SK-N-SH (cell line): Measurements from ENCODE around the gene ENPP5. TPM values are rescaled to one million over a fixed set of nuclear protein-coding genes. Genes with fewer than 3 reads are reported as not detected.

Experiments used
- CTCF ChIA-PET: fragments of 300-600, 350-600 bp; formaldehyde crosslinking; extraction: SDS; loops from one replicate; lab custom pipeline; 2021; lab: Yijun Ruan, JAX
- POLR2A ChIA-PET: fragments of 350-600 bp; sonication (Branson Sonifier 250); formaldehyde crosslinking; extraction: SDS; loops from one replicate; lab custom pipeline; 2020; ENCODE audit warnings: antibody characterized with exemption, inconsistent platforms; lab: Yijun Ruan, JAX
- DNase-seq: peaks from one replicate; pipeline ENCODE4 v3.0.0; 2012
- H2AFZ ChIP-seq: fragments of 200-600 bp; sonication (generic); 2 replicates; pipeline ENCODE4 v1.8.1; 2016; ENCODE audit warnings: antibody characterized with exemption, mild to moderate bottlenecking, low read depth
- H3F3A ChIP-seq: fragments of 200-600 bp; sonication (generic); replicated peaks from 2 replicates; pipeline ENCODE3; 2016; ENCODE audit warnings: antibody characterized with exemption, mild to moderate bottlenecking; ENCODE audit not compliant: insufficient read depth
- H3K27ac ChIP-seq, 2 experiments: fragments of 200-500 bp in 1 of 2; fragments of 200-600 bp in 1 of 2; sonication (Bioruptor generic) in 1 of 2; sonication (generic), shearing (Covaris generic) in 1 of 2; 2 replicates each; pipeline versions ENCODE4 v1.5.1 to v1.6.1; 2014 to 2016; ENCODE audit warnings: low read depth in 2 of 2, inconsistent platforms in 1 of 2, low read length in 1 of 2, mild to moderate bottlenecking in 1 of 2, mixed read lengths in 1 of 2
- H3K27me3 ChIP-seq: fragments of 200-600 bp; sonication (generic), shearing (Covaris generic); 2 replicates; pipeline ENCODE4 v1.6.1; 2016; ENCODE audit warnings: mixed run types; ENCODE audit not compliant: insufficient read depth
- H3K36me3 ChIP-seq, 2 experiments: fragments of 200-500 bp in 1 of 2; fragments of 200-600 bp in 1 of 2; sonication (Bioruptor generic) in 1 of 2; sonication (generic) in 1 of 2; replicated peaks in 1 of 2; 2 replicates each; pipeline versions ENCODE3 to v1.5.1; 2014 to 2016; ENCODE audit warnings: low read length in 1 of 2, mild to moderate bottlenecking in 1 of 2; ENCODE audit not compliant: insufficient read depth in 2 of 2, control insufficient read depth in 1 of 2
- H3K4me1 ChIP-seq, 2 experiments: fragments of 200-500 bp in 1 of 2; fragments of 200-600 bp in 1 of 2; sonication (Bioruptor generic) in 1 of 2; sonication (generic), shearing (Covaris generic) in 1 of 2; 2 replicates each; pipeline versions ENCODE4 v1.5.1 to v1.6.1; 2014 to 2016; ENCODE audit warnings: low read depth in 1 of 2, low read length in 1 of 2, mixed run types in 1 of 2; ENCODE audit not compliant: insufficient read depth in 2 of 2, control insufficient read depth in 1 of 2
- H3K4me2 ChIP-seq: fragments of 200-600 bp; sonication (generic), shearing (Covaris generic); 2 replicates; pipeline ENCODE4 v1.6.1; 2017; ENCODE audit warnings: mixed run types
- H3K4me3 ChIP-seq, 2 experiments: fragments of 200-500 bp in 1 of 2; fragments of 200-600 bp in 1 of 2; sonication (Bioruptor generic) in 1 of 2; sonication (generic), shearing (Covaris generic) in 1 of 2; 2 replicates each; pipeline versions ENCODE4 v1.5.1 to v1.8.1; 2014 to 2016; ENCODE audit warnings: low read depth in 2 of 2, inconsistent platforms in 1 of 2, low read length in 1 of 2, mild to moderate bottlenecking in 1 of 2, mixed read lengths in 1 of 2, moderate library complexity in 1 of 2
- H3K79me2 ChIP-seq: fragments of 200-600 bp; sonication (generic); 2 replicates; pipeline ENCODE4 v1.8.1; 2017; ENCODE audit warnings: mild to moderate bottlenecking; ENCODE audit not compliant: insufficient read depth
- H3K9ac ChIP-seq: fragments of 200-600 bp; sonication (generic); 2 replicates; pipeline ENCODE4 v1.6.1; 2017; ENCODE audit warnings: mixed run types
- H3K9me2 ChIP-seq: fragments of 200-600 bp; sonication (generic); 2 replicates; pipeline ENCODE4 v1.6.1; 2017; ENCODE audit warnings: mixed run types
- H3K9me3 ChIP-seq: fragments of 200-600 bp; sonication (generic); 2 replicates; pipeline ENCODE4 v1.6.1; 2017; ENCODE audit warnings: mixed run types, mild to moderate bottlenecking, moderate library complexity
- H4K20me1 ChIP-seq: fragments of 200-600 bp; sonication (generic); 2 replicates; pipeline ENCODE4 v1.6.1; 2017; ENCODE audit warnings: mild to moderate bottlenecking, mixed run types; ENCODE audit not compliant: insufficient read depth
- ELF1 ChIP-seq: IDR thresholded peaks from 2 replicates; pipeline ENCODE4 v1.4.0; 2012
- EP300 ChIP-seq, 2 experiments: IDR thresholded peaks; 2 replicates each; pipeline versions ENCODE4 v1.4.0 to v1.6.1; 2012; ENCODE audit warnings: borderline replicate concordance in 1 of 2, low read depth in 1 of 2, low read length in 1 of 2
- EZH2phosphoT487 ChIP-seq: fragments of 200-600 bp; sonication (generic); IDR thresholded peaks from 2 replicates; pipeline ENCODE4 v1.6.1; 2017; ENCODE audit warnings: low read depth, mixed run types, mild to moderate bottlenecking, antibody characterized with exemption, moderate library complexity, borderline replicate concordance
- FOSL2 ChIP-seq: IDR thresholded peaks from 2 replicates; pipeline ENCODE4 v1.4.0; 2012; ENCODE audit warnings: low read depth, mild to moderate bottlenecking, moderate library complexity, borderline replicate concordance
- FOXJ3 ChIP-seq: sonication (generic); formaldehyde crosslinking; IDR thresholded peaks from 2 replicates; pipeline ENCODE4 v1.5.1; 2020; ENCODE audit warnings: mild to moderate bottlenecking, missing genetic modification reagents
- GATA2 ChIP-seq: sonication (generic); formaldehyde crosslinking; IDR thresholded peaks from 2 replicates; pipeline ENCODE4 v1.5.0; 2020; ENCODE audit warnings: mild to moderate bottlenecking, missing genetic modification reagents
- IRF3 ChIP-seq: fragments of 150-350 bp; IDR thresholded peaks from 2 replicates; pipeline ENCODE4 v1.6.1; 2016; ENCODE audit warnings: mild to moderate bottlenecking, low read depth, low read length
- MEF2A ChIP-seq: IDR thresholded peaks from 2 replicates; pipeline ENCODE4 v1.4.0; 2012; ENCODE audit warnings: low read depth, borderline replicate concordance
- NFIC ChIP-seq: IDR thresholded peaks from 2 replicates; pipeline ENCODE4 v1.4.0; 2012; ENCODE audit warnings: borderline replicate concordance
- NRF1 ChIP-seq: IDR thresholded peaks from 2 replicates; pipeline ENCODE4 v1.6.1; 2012; ENCODE audit warnings: low read depth, mild to moderate bottlenecking, low read length
- PBX3 ChIP-seq: IDR thresholded peaks from 2 replicates; pipeline ENCODE4; 2012
- POLR2AphosphoS5 ChIP-seq: IDR thresholded peaks from 2 replicates; pipeline ENCODE4 v1.6.1; 2012; ENCODE audit warnings: low read depth, low read length
- RAD21 ChIP-seq: IDR thresholded peaks from 2 replicates; pipeline ENCODE4 v1.6.1; 2012; ENCODE audit warnings: mild to moderate bottlenecking, low read length
- SMC3 ChIP-seq: IDR thresholded peaks from 2 replicates; pipeline ENCODE4 v1.6.1; 2012; ENCODE audit warnings: low read depth, low read length, improper control_type of control experiment
- TCF12 ChIP-seq: IDR thresholded peaks from 2 replicates; pipeline ENCODE4 v1.4.0; 2012
- USF2 ChIP-seq: fragments of 150-350 bp; IDR thresholded peaks from 2 replicates; pipeline ENCODE4 v1.6.1; 2017; ENCODE audit warnings: antibody characterized with exemption, low read length, low read depth, borderline replicate concordance
- YY1 ChIP-seq: IDR thresholded peaks from 2 replicates; pipeline ENCODE4 v1.4.0; 2012; ENCODE audit warnings: low read depth, mild to moderate bottlenecking
- ZBTB33 ChIP-seq: IDR thresholded peaks from 2 replicates; pipeline ENCODE4 v1.4.0; 2012; ENCODE audit warnings: low read depth, borderline replicate concordance
- WGBS: methylation state at CpG from one replicate; pipeline ENCODE4 v1.1.6; 2017; ENCODE audit warnings: low lambda C conversion rate; 5-methylcytosine and 5-hydroxymethylcytosine counted together
- polyA plus RNA-seq, 3 experiments: library from polyadenylated mRNA; depleted of rRNA; stranded (reverse); fragments of >200 nt; gene quantifications; 2 replicates each; pipeline ENCODE4 v1.2.3, GENCODE V29; 2012

ENPP5 gene
- polyA plus RNA-seq, 1 of the 3 experiments (the other 2 are of a cell fraction): not detected

- ChIA-PET CTCF (interaction anchor here (1.0 to 1.1 kb wide), 2 partner anchors 127 to 194 kb away, joined by 3 to 5 read pairs; no protein-coding TSS in a partner anchor), POLR2A (no interaction called here)
- H4K20me1 ChIP-seq: no peaks in the 10 kb centered on the region
- no peaks in the 10 kb centered on the region for H3K9me2 ChIP-seq
- H2AFZ ChIP-seq: no peak overlapping the region
- H3F3A ChIP-seq: no peaks in the 10 kb centered on the region
- no peak overlapping the region for H3K9ac ChIP-seq
- H3K79me2 ChIP-seq: no peaks in the 10 kb centered on the region
- DNase-seq: no peak
- peaks cover 11% of the 10 kb centered on the region; the same call in 1 of the 2 replicates for H3K27me3 ChIP-seq
- H3K9me3 ChIP-seq: no peaks in the 10 kb centered on the region
- TF ChIP-seq GATA2 (no peak), PBX3 (no peak), EZH2phosphoT487 (no peak), RAD21 (no peak), NFIC (no peak), MEF2A (no peak), USF2 (no peak), IRF3 (no peak), POLR2AphosphoS5 (no peak)
- WGBS: 0% methylated on average over 2 of the region's 2 CpGs
- H3K27ac ChIP-seq: no peak overlapping the region
- no peaks in the 10 kb centered on the region for H3K36me3 ChIP-seq
- no peak overlapping the region for H3K4me2 ChIP-seq
- no peaks in the 10 kb centered on the region for H3K4me1 ChIP-seq
- no peak overlapping the region for H3K4me3 ChIP-seq
Measured at GRCh38 chr6:46216879-46217278, 46.1 kb upstream of the ENPP5 start.

- H3K27ac ChIP-seq: no peak overlapping the region
- POLR2A ChIA-PET: no interaction called here
- TF ChIP-seq EP300 (IDR thresholded peaks at IDR 0.05; ENCODE audit: borderline replicate concordance in 1 of 2, low read depth in 1 of 2, low read length in 1 of 2) (no peak), PBX3 (no peak), ELF1 (no peak), RAD21 (no peak), ZBTB33 (no peak), YY1 (no peak), GATA2 (no peak), TCF12 (no peak), USF2 (no peak), IRF3 (no peak), NRF1 (no peak), FOXJ3 (CRISPR knock-in tag) (no peak), SMC3 (no peak), FOSL2 (no peak), MEF2A (no peak)
Measured at GRCh38 chr6:46215777-46216176, 45.0 kb upstream of the ENPP5 start.

More at GRCh38 chr6:46215777-46216176, 45.0 kb upstream of the ENPP5 start:
- Histone ChIP-seq H3K4me3 (no peak overlapping the region), H3K9me3 (no peaks in the 10 kb centered on the region), H3K27me3 (peaks cover 11% of the 10 kb centered on the region; the same call in 1 of the 2 replicates), H3K9me2 (no peaks in the 10 kb centered on the region), H3K79me2 (no peaks in the 10 kb centered on the region), H3K36me3 (no peaks in the 10 kb centered on the region), H3K4me2 (no peak overlapping the region), H3F3A (no peaks in the 10 kb centered on the region), H3K4me1 (no peaks in the 10 kb centered on the region), H4K20me1 (no peaks in the 10 kb centered on the region), H2AFZ (no peak overlapping the region), H3K9ac (no peak overlapping the region)
- DNase-seq: no peak
- 47% methylated on average over 4 of the region's 4 CpGs for WGBS
- CTCF ChIA-PET: interaction anchor here (1.0 kb wide), 1 partner anchor 125 kb away, joined by 3 read pairs; no protein-coding TSS in a partner anchor
